Smooth muscle cell (in vitro differentiated cells): ENCODE data around the gene DNAH2. TPM values are rescaled to one million over a fixed set of nuclear protein-coding genes. Genes with fewer than 3 reads are reported as not detected.

Experiments used
- DNase-seq: peaks from one replicate; lab custom pipeline; 2025; ENCODE audit not compliant: unreplicated experiment; lab: John Stamatoyannopoulos, UW
- H2AFZ ChIP-seq: fragments of 200-600 bp; sonication (generic); 2 replicates; pipeline ENCODE4 v1.6.0; 2016; ENCODE audit warnings: antibody characterized with exemption, low read depth, mild to moderate bottlenecking
- H3F3A ChIP-seq: fragments of 200-600 bp; sonication (generic); 2 replicates; pipeline ENCODE4 v1.6.0; 2017; ENCODE audit warnings: antibody characterized with exemption, low read depth
- H3K27ac ChIP-seq: fragments of 200-600 bp; sonication (generic); 2 replicates; pipeline ENCODE4 v1.5.1; 2016; ENCODE audit warnings: low read depth, mild to moderate bottlenecking
- H3K27me3 ChIP-seq: fragments of 200-600 bp; sonication (generic); 2 replicates; pipeline ENCODE4 v1.6.1; 2016; ENCODE audit warnings: low read depth, mild to moderate bottlenecking
- H3K36me3 ChIP-seq: fragments of 200-600 bp; sonication (generic); 2 replicates; pipeline ENCODE4 v1.5.1; 2016; ENCODE audit warnings: low read depth
- H3K4me1 ChIP-seq: fragments of 200-600 bp; sonication (generic); 2 replicates; pipeline ENCODE4 v1.5.1; 2016; ENCODE audit warnings: low read depth
- H3K4me2 ChIP-seq: fragments of 200-600 bp; sonication (generic); 2 replicates; pipeline ENCODE4 v1.6.0; 2016; ENCODE audit warnings: mild to moderate bottlenecking
- H3K4me3 ChIP-seq: fragments of 200-600 bp; sonication (generic); 2 replicates; pipeline ENCODE4 v1.5.1; 2016; ENCODE audit warnings: mild to moderate bottlenecking
- H3K79me2 ChIP-seq: fragments of 200-600 bp; sonication (generic); 2 replicates; pipeline ENCODE4 v1.6.0; 2016; ENCODE audit warnings: low read depth, mild to moderate bottlenecking
- H3K9ac ChIP-seq: fragments of 200-600 bp; sonication (generic); 2 replicates; pipeline ENCODE4 v1.6.0; 2016; ENCODE audit warnings: low read depth
- H3K9me3 ChIP-seq: fragments of 200-600 bp; sonication (generic); replicated peaks from 2 replicates; pipeline ENCODE4 v1.5.1; 2016; ENCODE audit warnings: low read depth
- H4K20me1 ChIP-seq: fragments of 200-600 bp; sonication (generic); 2 replicates; pipeline ENCODE4 v1.6.0; 2016; ENCODE audit warnings: low read depth
- WGBS: methylation state at CpG from one replicate; pipeline ENCODE4 v1.1.7; 2016; ENCODE audit warnings: low lambda C conversion rate; 5-methylcytosine and 5-hydroxymethylcytosine counted together
- polyA plus RNA-seq: library from polyadenylated mRNA; unstranded; fragments of >200 nt; fragmentation: Nextera tagmentation; extraction: Ambion mirVana; gene quantifications from 2 replicates; pipeline ENCODE4 v1.2.1, GENCODE V29; 2016
- total RNA-seq: library from RNA; depleted of rRNA; stranded (reverse); fragments of >200 nt; gene quantifications from 2 replicates; pipeline ENCODE4 v1.2.3, GENCODE V29; 2014
- TF ChIP-seq, protein P1 (sequence below): fragments of 200-600 bp; sonication (generic); IDR thresholded peaks from 2 replicates; pipeline ENCODE4 v1.5.1; 2017; ENCODE audit warnings: borderline replicate concordance, mild to moderate bottlenecking, antibody characterized with exemption; ENCODE audit not compliant: insufficient read depth, poor library complexity, severe bottlenecking

The DNAH2 gene
- total and polyA plus RNA-seq, 2 experiments from 2014 or later = not detected

DNA sequence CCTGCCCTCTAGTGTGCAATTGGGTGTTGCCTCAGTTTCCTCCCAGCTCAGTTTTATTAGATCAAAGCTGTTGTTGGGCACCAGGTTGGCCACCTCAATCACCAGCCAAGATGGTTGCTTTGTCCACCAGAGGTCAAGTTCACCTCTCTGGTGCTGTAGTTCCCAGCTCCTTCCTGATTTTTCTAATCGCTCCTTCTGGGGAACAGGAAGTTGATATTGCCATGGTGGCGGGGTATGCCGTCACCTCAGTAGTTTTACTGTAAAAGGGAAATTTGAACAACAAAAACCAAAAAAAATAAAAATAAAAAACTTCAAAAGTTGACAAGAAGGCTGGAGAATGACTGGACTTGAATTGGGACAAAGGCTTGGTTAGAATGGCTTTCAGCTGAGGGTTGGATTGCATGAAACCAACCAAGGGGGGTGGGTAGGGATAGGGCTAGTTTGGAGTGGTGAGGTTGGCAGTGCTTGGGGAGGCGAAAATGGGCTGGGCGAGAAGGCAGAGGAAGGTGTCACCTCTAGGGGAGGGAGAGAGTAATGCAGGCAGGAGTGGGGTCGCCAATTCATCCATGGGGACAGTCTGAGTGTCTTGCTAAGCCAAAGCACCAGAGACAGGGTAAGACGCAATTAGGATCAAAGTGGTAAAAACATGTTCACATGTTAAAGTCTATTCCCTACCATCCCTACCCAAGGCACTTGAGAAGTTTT, 6.3 kb upstream of the DNAH2 start:
- Histone ChIP-seq H4K20me1 (no peaks in the 10 kb centered on the region), H3K9me3 (no peaks in the 10 kb centered on the region), H3K27ac (no peak overlapping the region), H3K9ac (no peak overlapping the region), H3K4me1 (peaks cover 9% of the 10 kb centered on the region), H2AFZ (no peak overlapping the region), H3F3A (peaks cover 3% of the 10 kb centered on the region), H3K4me3 (no peak overlapping the region), H3K27me3 (peaks cover 20% of the 10 kb centered on the region), H3K79me2 (no peaks in the 10 kb centered on the region), H3K4me2 (no peak overlapping the region), H3K36me3 (no peaks in the 10 kb centered on the region)
- no peak for DNase-seq
- TF ChIP-seq, protein P1, sequence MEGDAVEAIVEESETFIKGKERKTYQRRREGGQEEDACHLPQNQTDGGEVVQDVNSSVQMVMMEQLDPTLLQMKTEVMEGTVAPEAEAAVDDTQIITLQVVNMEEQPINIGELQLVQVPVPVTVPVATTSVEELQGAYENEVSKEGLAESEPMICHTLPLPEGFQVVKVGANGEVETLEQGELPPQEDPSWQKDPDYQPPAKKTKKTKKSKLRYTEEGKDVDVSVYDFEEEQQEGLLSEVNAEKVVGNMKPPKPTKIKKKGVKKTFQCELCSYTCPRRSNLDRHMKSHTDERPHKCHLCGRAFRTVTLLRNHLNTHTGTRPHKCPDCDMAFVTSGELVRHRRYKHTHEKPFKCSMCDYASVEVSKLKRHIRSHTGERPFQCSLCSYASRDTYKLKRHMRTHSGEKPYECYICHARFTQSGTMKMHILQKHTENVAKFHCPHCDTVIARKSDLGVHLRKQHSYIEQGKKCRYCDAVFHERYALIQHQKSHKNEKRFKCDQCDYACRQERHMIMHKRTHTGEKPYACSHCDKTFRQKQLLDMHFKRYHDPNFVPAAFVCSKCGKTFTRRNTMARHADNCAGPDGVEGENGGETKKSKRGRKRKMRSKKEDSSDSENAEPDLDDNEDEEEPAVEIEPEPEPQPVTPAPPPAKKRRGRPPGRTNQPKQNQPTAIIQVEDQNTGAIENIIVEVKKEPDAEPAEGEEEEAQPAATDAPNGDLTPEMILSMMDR = no peak
- WGBS = 85% methylated on average over 7 of the region's 7 CpGs

DNA sequence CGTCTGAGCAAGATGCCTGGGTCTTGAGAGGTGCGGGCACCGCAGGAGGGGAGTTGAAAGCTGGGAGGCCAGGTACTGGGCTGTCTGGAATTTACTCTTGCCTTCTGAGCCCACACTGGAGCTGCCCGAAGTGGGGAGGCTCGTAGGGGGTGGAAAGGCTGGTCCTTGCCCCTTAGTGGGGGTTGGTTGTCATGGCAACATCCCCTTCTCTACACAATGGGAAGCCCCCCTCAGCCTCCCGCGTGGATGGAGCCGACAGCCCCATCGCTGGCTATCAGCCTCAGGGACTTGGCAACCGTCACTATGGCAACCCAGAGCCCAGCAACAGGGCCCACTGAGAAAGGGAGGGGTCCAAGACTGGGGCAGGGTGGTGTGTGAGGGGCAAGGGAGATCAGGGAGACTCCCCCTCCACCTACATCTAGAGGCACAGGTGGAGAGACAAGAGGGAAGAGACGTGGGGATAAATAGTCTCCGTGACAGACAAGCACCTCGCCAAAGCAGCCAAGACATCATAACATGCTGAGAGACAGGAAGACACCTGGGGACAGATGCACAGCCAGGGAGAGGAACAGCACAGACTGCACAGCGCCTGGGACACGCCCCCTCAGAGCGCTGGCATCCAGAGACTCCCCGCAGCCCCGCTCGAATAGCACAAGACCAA, 5.3 kb upstream of the DNAH2 start:
- Histone ChIP-seq H3K36me3 (no peaks in the 10 kb centered on the region), H2AFZ (no peak overlapping the region), H3K4me2 (no peak overlapping the region), H3K27ac (no peak overlapping the region), H3K9ac (no peak overlapping the region), H3K4me3 (no peak overlapping the region), H3K79me2 (no peaks in the 10 kb centered on the region), H3K4me1 (peaks cover 12% of the 10 kb centered on the region), H3K9me3 (no peaks in the 10 kb centered on the region), H3F3A (peaks cover 3% of the 10 kb centered on the region), H3K27me3 (peaks cover 20% of the 10 kb centered on the region), H4K20me1 (no peaks in the 10 kb centered on the region)
- 26% methylated on average over 18 of the region's 19 CpGs for WGBS
- TF ChIP-seq, protein P1 = no peak
- no peak for DNase-seq

DNA sequence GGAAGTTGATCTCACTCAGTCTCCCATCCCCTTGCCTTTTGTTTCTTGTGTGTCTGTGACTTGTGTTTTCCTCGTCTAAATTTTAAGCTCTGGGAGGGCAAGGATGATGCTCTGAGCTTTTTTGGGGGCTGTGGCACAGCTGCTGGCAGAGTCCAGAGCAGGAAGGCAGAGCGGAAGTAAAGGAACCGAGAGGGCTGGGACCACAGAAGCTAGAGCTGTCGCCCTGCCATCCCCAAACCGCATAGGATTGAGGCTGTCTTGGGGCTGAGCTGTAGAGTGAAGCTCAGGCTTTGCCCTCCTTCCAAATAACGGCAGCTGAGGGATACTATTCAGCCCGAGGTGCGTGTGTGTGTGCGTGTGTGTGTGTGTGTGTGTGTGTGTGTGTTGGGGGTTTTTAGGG, 3.8 kb upstream of the DNAH2 start:
- WGBS = 50% methylated on average over 9 of the region's 9 CpGs
- H3F3A ChIP-seq = peaks cover 3% of the 10 kb centered on the region
- TF ChIP-seq, protein P1 = no peak

More for the DNA sequence above, 3.8 kb upstream of the DNAH2 start:
- H3K4me3 ChIP-seq = no peak overlapping the region
- no peaks in the 10 kb centered on the region for H3K9me3 ChIP-seq
- H4K20me1 ChIP-seq = no peaks in the 10 kb centered on the region
- H3K79me2 ChIP-seq = no peaks in the 10 kb centered on the region
- no peak for DNase-seq
- H3K36me3 ChIP-seq = no peaks in the 10 kb centered on the region
- peaks cover 16% of the 10 kb centered on the region for H3K4me1 ChIP-seq
- H3K27ac ChIP-seq = no peak overlapping the region
- H3K4me2 ChIP-seq = no peak overlapping the region
- no peak overlapping the region for H2AFZ ChIP-seq
- H3K9ac ChIP-seq = no peak overlapping the region
- peaks cover 27% of the 10 kb centered on the region for H3K27me3 ChIP-seq
